Measurements from ENCODE around the gene CCDC194.

- TF ChIP-seq, protein P1, sequence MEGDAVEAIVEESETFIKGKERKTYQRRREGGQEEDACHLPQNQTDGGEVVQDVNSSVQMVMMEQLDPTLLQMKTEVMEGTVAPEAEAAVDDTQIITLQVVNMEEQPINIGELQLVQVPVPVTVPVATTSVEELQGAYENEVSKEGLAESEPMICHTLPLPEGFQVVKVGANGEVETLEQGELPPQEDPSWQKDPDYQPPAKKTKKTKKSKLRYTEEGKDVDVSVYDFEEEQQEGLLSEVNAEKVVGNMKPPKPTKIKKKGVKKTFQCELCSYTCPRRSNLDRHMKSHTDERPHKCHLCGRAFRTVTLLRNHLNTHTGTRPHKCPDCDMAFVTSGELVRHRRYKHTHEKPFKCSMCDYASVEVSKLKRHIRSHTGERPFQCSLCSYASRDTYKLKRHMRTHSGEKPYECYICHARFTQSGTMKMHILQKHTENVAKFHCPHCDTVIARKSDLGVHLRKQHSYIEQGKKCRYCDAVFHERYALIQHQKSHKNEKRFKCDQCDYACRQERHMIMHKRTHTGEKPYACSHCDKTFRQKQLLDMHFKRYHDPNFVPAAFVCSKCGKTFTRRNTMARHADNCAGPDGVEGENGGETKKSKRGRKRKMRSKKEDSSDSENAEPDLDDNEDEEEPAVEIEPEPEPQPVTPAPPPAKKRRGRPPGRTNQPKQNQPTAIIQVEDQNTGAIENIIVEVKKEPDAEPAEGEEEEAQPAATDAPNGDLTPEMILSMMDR (IDR thresholded peaks at IDR 0.05) = no peak
- TF ChIP-seq EZH2phosphoT487 (IDR thresholded peaks at IDR 0.05) = no peak
Observed at GRCh38 chr19:17423429-17424208, 29.6 kb upstream of the CCDC194 start.

Data from neural progenitor cell (in vitro differentiated cells).